ENCODE measurements around the gene CORO6. TPM values are rescaled to one million over a fixed set of nuclear protein-coding genes. Genes with fewer than 3 reads are reported as not detected.

The CORO6 gene
- total RNA-seq, 1 donor from 2014 or later = 22.0 TPM

DNA sequence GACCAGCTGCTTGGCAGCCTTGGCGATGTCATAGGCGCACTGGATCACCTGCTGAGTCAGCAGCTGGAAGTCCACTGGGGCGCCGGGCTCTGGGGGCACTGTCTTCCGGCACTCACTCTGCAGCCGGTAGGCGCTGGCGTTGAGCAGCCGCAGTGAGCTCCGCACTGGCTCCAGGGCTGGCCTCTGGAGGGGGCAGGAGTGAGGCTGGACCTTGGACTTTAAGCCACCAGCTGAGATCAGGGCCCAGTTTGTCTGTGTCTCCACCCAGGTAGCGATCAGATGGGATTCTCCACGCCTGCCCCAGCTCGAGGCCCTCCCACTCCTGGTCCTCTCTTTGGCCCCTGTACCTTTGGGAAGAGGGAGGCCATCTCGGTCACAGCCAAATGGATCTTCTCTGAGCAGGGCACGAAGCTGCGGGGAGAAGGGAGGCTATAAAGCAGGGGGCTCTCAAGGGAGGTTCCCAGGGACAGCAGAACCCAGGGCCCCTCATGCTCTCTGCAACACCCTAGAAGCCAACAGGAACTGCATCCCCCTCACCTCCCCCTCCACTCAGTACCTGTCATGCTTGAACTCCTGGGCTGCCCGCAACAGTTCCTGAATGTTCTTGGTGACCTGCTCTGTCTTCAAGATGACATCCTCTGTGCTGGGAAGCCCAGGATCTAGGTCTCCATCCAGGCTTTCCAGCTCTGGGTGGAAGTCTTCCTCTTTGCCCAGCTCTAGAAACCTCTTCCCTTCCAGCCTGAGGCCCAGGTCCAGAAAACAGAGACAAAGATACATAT lies 47.8 kb downstream of the CORO6 start:
- Histone ChIP-seq H3K4me3 (no peak overlapping the region), H3K27ac (no peak overlapping the region), H3K36me3 (peaks cover 35 to 52% of the 10 kb centered on the region in 2 donors), H3K4me1 (peaks cover 11 to 17% of the 10 kb centered on the region in 2 donors), H3K9me3 (no peaks in the 10 kb centered on the region), H3K27me3 (no peaks in the 10 kb centered on the region)
- intact Hi-C loops (cut with DNase I) = no loop called here
- peak in 1 of 2 donors; percentile 59 for DNase-seq (ENCODE audit: low spot score in 2 of 2)
- no peak for TF ChIP-seq CTCF (IDR thresholded peaks at IDR 0.05)

- Histone ChIP-seq H3K9me3 (no peaks in the 10 kb centered on the region), H3K27ac (no peak overlapping the region), H3K4me1 (peaks cover 13 to 24% of the 10 kb centered on the region in 2 donors), H3K36me3 (peaks cover 33 to 44% of the 10 kb centered on the region in 2 donors), H3K27me3 (no peaks in the 10 kb centered on the region), H3K4me3 (no peak overlapping the region)
- no peak for TF ChIP-seq CTCF (IDR thresholded peaks at IDR 0.05)
- peak in 1 of 2 donors; percentile 56 for DNase-seq (ENCODE audit: low spot score in 2 of 2)
- intact Hi-C loops (cut with DNase I) = no loop called here
Observed at GRCh38 chr17:29573871-29574731, 48.6 kb downstream of the CORO6 start.

DNA sequence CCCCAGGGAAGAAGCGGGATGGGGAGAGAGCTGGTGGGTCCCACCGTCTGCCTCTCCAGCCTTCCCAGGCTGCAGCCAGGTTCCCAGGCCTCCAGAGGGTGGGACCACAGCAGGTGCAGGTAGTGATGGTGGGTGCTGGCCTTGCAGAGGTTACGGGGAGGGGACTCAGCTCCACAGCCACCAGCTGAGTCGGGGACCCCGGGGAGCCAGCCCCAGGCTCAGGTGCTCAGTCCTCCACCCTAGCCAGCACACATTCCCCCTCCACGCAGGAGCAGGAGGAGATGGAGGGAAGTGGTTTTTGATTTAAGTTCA lies 49.2 kb downstream of the CORO6 start:
- no peak overlapping the region for H3K4me3 ChIP-seq
- intact Hi-C loops (cut with DNase I) = no loop called here
- H3K9me3 ChIP-seq = no peaks in the 10 kb centered on the region
- no peak for TF ChIP-seq CTCF (IDR thresholded peaks at IDR 0.05)
- H3K27me3 ChIP-seq = no peaks in the 10 kb centered on the region
- H3K36me3 ChIP-seq = peaks cover 33 to 44% of the 10 kb centered on the region in 2 donors
- H3K27ac ChIP-seq = no peak overlapping the region
- H3K4me1 ChIP-seq = peaks cover 14 to 24% of the 10 kb centered on the region in 2 donors
- DNase-seq (ENCODE audit: low spot score in 2 of 2) = peak in 1 of 2 donors; percentile 61

DNA sequence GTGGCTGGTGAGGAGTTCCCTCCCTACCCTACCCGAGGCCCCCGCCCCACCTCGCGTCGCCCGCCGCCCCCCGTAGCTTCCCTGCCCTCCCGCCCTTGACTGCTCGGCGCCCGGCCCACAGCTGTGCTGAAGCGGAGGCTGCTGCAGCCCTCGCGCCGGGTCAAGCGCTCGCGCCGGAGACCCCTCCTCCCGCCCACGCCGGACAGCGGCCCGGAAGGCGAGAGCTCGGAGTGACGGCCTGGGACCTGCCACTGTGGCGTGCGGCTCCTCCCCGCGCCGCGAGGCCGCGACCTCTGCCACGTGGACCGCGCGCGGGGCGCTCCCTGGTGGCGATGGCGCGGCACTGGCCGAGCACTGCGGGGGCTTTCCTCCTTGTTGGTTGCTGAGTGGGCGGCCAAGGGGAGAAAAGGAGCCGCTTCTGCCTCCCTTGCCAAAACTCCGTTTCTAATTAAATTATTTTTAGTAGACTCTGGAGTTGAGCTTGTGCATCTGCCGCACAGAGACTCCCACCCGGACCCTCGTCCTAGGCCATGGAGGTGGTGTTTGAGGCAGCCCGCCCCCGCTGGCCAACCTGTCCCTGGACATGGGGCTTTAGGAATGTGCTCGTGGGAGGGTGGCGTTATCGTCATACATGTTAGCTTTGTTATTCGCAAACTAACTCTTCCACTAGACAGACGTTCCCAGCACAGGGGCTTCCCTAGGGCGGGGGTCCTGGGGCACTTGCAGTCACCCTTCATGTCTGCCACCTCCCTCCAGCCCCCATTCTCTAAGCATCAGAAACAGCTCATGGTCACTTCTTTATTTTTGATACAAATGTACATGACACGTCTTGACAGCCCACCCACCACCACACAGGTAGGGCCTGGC lies 49.8 kb downstream of the CORO6 start:
- H3K27me3 ChIP-seq = no peaks in the 10 kb centered on the region
- peaks cover 33 to 41% of the 10 kb centered on the region in 2 donors for H3K36me3 ChIP-seq
- no peaks in the 10 kb centered on the region for H3K9me3 ChIP-seq
- peaks cover 13 to 24% of the 10 kb centered on the region in 2 donors for H3K4me1 ChIP-seq
- TF ChIP-seq CTCF (IDR thresholded peaks at IDR 0.05) = peak; percentile 75 to 80 (median 76)
- peak in 1 of 2 donors; percentile 81 for DNase-seq (ENCODE audit: low spot score in 2 of 2)
- peak overlapping the region; percentile 43 to 61 for H3K4me3 ChIP-seq
- peak overlapping the region; percentile 54 for H3K27ac ChIP-seq
- intact Hi-C loops (cut with DNase I) = no loop called here

Measured in ascending aorta (tissue), 2 donors.